ENCODE measurements around the gene APOB.
"Not testable (repeated sequence)": the region's sequence is repeated elsewhere in the genome, so short reads cannot be mapped to it uniquely, and the experiment has no call there.

Gene APOB

DNA sequence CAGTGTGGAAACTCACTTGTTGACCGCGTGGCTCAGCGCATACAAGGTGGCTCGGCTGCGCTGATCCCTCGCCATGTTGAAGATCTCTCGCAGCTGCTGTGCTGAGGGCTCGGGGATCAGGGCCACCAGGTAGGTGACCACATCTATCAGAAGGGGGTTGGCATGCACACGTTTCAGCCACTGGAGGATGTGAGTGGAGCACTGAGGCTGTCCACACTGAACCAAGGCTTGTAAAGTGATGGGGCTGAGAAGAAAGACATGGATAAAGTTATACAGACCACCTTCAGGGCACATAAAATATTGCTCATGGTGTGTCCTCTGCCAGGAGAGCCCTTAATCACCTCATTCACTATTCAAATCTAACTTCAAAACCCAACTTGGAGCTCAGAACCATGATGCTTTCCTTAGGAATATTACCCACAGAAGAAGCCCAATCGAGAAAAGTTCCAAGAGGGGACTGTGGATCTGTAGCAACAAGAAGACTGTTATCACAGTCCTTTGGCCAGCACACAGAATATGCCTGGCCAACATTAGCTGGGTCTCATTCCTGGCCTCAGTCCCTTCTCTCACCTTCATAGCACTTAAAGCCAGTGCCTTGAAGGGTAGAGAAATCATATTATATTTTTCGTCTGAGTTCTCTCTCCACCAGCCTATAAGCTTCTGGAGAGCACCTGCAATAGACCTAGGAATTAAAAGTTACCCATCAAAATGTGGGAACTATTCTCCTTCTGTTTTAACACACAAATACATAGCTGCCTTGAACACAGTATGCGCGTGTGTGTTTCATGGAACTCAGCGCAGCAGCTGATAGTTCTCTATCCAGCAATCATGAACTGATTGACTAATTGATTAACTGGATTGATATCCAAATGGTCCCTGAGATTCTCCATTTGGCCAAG is 11.3 kb downstream of the APOB start:
- no peak for DNase-seq

GRCh38 chr2:21030983-21031968 is 12.6 kb downstream of the APOB start:
- DNase-seq, result no peak

DNA sequence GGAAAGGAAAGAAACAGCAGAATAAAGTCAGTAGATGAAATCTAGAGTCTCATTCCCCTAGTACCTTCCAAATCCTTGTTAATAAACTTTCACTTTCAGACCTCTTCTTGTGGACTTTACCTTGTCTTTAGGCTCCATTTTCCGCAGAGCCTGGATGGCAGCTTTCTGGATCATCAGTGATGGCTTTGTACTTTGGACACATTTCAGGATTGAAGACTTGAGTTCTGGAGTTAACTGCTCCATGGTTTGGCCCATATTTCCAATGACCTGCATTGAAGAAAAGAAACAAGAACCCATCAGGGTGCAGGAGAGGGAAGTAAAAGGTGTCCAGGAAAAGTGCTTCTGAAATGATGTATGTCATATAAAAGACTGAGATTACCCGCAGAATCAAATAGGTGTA is 14.4 kb downstream of the APOB start:
- no peak for DNase-seq

DNA sequence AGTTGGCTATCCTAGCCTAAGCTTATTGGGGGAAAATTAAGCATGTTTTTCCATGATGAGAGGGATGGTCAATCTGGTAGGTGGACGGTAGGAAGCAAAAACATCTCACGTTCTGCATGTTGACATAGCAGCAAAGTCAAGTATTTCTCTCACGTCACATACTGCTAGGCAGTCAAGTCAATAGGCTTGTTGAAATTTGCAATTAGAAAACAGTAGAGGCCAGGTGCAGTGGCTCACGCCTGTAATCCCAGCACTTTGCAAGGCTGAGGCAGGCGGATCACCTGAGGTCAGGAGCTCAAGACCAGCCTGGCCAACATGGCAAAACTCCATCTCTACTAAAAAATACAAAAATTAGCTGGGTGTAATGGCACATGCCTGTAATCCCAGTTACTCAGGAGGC is 14.9 kb downstream of the APOB start:
- not testable (repeated sequence) for DNase-seq

- DNase-seq, result no peak
Measured at GRCh38 chr2:21028021-21028947, 15.6 kb downstream of the APOB start.

DNA sequence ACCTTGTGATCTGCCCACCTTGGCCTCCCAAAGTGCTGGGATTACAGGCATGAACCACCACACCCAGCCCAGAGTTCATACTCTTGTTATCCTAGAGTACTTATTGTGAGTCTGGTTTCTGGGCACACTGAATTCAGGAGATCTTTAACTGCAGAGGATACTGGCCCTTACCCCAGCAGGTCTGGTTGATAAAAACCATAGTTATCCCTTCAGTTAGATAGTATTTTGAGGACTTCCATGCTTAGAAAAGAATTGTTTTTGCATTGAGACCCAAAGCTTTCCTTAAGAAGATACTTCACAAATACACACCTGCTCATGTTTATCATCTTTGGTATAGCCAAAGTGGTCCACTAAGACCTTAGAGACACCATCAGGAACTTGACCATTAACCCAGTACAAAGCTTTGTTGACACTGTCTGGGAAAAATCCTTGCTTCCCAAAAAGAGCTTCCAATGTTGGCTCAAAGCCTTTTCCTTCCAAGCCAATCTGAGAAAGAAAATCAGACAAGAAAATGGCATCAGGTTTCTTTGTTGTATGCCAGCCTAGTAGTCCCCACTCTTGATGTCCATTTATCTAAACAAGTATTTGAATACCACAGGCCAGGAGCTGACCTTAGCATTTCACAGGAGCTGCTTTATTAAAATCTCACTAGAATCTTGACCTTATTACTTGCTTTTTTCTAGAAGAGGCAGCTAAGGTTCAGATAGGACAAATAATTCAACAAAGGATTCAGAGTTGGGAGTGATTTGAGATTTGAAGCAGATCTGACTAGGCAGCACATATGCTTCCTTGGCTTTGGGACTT is 17.2 kb downstream of the APOB start:
- DNase-seq, result no peak

GRCh38 chr2:21025690-21026478 is 18.0 kb downstream of the APOB start:
- DNase-seq, result no peak

DNA sequence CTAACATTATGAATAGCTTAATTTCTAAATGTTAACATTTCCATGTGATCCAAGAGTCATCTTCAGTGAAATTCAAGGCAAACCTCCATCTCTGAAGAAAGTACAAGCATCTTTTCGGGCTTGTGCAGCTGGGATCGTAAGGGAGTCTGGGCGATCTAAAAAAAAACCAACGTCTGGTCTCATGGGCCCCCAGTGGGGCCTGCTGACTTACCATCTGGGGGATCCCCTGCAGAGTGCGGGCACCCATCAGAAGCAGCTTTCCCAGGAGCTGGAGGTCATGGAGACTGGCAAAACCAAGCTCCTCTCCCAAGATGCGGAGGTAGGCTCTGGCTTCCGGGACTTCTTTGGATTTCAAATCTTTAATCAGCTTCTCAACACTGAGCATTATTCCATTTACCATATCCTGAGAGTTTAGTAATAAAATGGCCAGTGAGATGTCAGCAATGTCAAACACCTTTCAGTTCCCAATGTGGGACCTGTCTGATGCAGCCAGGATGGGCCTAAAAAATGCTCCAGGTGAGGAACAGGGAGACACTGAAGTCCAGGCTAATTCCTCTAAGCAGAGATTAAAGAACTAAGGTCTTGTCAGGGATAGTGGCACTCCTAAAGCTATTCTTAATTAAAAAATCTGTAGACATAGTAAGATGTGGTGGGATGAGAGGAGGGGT is 19.0 kb downstream of the APOB start:
- no peak for DNase-seq

GRCh38 chr2:21024198-21024597 is 19.7 kb downstream of the APOB start:
- DNase-seq, result no peak

DNA sequence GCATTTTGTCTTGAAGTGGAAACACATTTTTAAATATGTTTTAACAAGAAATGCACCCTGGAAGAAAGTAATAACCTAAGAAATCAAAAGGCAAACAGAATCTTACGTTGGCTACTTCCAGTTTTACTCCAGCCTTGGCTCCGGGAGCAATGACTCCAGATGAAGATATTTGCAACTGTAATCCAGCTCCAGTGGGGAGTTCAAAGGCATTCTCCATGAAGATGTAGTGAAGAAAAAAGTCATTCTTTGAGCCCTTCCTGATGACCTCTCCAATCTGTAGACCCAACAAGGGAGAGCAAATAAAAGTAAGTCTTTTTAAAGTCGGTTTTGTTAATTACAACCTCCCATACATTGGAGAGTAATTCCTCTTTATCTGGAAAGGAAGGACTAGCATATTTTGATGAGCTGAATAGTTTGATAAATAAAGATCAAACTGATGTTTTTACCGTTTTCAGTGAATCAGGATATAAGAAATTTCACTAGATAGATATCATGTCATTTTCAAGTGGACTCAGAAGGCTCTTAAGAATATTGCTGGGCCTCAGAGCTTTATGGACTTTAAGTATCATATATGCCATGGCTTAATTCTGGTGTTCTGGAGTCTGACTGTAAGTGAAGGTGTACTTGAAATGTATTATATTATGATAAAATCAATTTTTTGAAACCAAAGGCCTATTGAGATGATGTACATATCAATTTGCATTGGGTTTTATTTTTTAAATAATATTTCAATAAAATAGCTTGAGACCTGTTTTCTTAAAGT is 20.3 kb downstream of the APOB start:
- DNase-seq, result no peak

- DNase-seq, result no peak
Measured at GRCh38 chr2:21022792-21023367, 21.0 kb downstream of the APOB start.

DNA sequence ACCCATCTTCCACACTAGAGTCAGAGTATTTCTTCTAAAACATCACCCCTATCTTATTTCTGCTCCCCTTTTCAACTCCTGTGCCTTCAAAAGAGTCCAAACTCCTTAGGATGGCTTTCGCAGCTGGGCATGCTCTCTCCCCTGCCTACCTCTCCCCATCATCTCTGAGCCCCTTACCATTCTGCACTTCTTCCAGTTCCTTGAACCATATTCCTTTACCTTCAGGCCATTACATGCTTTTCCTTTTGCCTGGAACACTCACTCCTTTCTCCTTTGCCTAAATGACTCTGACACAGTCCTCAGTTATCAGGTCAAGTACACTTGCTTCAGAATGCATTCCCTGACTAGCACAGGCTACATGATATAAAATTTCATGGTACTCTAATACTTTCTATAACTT is 22.4 kb downstream of the APOB start:
- no peak for DNase-seq

GRCh38 chr2:21020668-21021288 is 23.1 kb downstream of the APOB start:
- no peak for DNase-seq

DNA sequence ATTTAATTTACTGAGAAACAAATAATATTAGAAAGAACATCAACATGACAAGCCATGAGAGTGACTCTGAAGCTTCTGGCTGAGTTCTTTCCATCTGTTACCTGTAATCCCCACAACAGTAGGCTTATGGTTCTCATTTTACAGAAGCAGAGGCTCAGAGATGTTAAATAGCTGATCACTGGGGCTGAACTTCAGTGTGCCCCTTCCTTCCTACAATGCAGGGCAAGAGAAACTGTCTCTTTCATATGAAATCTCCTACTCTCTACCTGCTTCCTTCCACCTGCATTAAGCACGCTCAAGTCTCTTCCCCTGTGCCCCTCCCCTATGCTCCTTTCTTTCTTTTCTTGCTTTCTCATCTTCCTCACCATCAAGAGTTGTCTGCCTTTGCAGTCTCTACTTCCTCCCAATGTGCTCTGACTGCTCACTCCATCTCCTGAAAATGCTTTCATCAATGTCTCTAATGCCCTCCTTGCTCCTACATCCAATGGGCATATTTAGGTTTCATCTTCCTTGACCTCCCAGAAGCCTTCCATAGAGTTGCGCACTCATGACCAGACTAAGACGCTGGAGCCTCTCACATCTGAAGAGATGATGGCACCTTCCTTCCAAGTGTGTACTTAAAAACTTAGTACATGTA is 23.7 kb downstream of the APOB start:
- no peak for DNase-seq

DNA sequence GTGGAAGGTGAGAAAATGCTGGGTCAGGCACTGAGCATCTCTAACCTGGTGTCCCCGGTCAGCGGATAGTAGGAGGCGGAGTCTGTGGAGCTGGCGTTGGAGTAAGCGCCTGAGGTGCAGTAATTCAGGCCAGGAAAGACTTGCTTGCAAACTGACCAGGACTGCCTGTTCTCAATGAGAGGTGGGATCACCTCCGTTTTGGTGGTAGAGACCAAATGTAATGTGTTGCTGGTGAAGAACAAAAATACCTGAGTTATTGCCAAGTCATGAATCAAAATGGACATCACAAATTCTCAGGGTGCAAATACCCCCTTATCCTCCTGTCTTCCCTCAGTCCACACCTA is 24.2 kb downstream of the APOB start:
- no peak for DNase-seq

GRCh38 chr2:21019000-21019677 is 24.7 kb downstream of the APOB start:
- no peak for DNase-seq

DNA sequence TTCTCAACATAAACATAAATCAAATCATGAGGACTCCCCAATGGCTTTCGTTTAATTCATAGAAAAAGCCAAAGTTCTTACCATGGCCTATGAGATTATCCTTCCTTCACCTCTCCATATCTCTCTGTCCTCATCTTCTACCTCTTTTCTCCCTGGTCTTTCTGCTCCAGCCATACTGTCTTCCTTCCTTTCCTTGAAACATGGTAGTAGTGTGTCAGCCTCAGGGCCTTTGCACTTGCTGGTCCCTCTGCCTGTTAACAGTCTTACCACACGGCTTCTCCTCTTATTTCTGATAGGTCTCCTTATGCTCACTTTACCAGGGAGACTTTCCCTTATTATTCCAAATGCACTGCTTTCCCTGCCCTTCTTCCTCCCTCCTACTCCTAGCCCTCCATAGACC is 25.6 kb downstream of the APOB start:
- no peak for DNase-seq
